Mononuclear cell (primary cell): ENCODE data around the gene NET1. TPM values are rescaled to one million over a fixed set of nuclear protein-coding genes. Genes with fewer than 3 reads are reported as not detected.
"Not testable (repeated sequence)": the region's sequence is repeated elsewhere in the genome, so short reads cannot be mapped to it uniquely, and the experiment has no call there.

Experiments used
- H3K27me3 ChIP-seq: 2 replicates; pipeline ENCODE4 v1.6.0; 2011; ENCODE audit warnings: low read length, control low read depth; ENCODE audit not compliant: insufficient read depth
- H3K4me1 ChIP-seq: 2 replicates; pipeline ENCODE4 v1.5.1; 2011; ENCODE audit warnings: mild to moderate bottlenecking, low read length, control low read depth; ENCODE audit not compliant: insufficient read depth
- H3K4me3 ChIP-seq: 2 replicates; pipeline ENCODE4 v1.5.1; 2011; ENCODE audit warnings: mild to moderate bottlenecking, low read length, moderate library complexity
- H3K9me3 ChIP-seq: 2 replicates; pipeline ENCODE4 v1.5.1; 2011; ENCODE audit warnings: low read depth, mild to moderate bottlenecking, control low read depth, low read length
- total RNA-seq: library from RNA; depleted of rRNA; stranded (reverse); fragments of >200 nt; gene quantifications from one replicate; pipeline ENCODE4 v1.2.3, GENCODE V29; 2012

NET1 gene
- total RNA-seq, 1 donor, result 24.6 TPM

DNA sequence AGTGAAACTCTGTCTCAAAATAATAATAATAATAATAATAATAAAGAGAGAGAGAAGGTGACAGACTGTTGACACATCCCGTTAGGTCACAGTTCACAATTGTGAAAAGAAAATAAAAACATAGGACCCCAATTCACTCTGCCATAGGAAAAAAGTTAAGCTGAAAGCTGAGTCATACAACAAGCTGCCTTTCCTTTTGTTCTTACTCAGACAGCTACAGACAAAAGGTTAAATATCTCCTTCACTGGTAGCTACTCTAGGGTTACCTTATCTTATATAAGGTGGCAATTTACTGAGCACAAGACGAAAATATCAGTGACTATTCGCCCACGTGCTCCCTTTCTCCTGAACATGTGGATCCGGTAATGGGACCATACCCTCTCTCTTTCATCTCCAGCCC is 25.2 kb upstream of the NET1 start:
- Histone ChIP-seq H3K27me3 (no peaks in the 10 kb centered on the region), H3K9me3 (peaks cover 26% of the 10 kb centered on the region), H3K4me3 (no peak overlapping the region), H3K4me1 (no peaks in the 10 kb centered on the region)

DNA sequence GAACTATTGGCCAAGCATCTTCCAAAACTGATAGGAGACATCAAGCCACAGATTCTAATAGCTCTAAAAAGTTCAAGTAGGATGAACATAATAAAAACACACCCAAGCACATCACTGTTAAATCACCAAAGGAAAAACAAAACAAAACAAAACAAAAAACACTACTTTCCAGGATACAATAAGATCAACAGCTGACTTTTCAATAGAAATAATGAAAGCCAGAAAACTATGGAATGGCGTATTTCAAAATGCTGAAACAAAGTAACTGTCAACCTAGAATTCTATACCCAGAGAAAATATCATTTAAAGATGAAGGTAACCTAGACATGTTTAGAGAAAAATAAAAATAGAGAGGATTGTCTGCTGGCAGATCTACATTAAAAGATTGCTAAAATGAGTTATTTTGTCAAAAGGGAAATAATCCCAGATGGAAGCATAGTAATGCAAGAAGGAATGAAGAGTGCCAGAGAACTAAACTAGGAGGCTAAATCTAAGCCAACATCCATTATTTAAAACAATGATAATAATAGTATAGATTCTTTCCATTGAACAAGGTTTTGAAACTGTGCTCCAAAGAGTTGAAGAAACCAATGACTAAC is 21.7 kb upstream of the NET1 start:
- H3K9me3 ChIP-seq, result peaks cover 29% of the 10 kb centered on the region
- H3K4me3 ChIP-seq, result no peak overlapping the region
- no peaks in the 10 kb centered on the region for H3K4me1 ChIP-seq
- H3K27me3 ChIP-seq, result no peaks in the 10 kb centered on the region

DNA sequence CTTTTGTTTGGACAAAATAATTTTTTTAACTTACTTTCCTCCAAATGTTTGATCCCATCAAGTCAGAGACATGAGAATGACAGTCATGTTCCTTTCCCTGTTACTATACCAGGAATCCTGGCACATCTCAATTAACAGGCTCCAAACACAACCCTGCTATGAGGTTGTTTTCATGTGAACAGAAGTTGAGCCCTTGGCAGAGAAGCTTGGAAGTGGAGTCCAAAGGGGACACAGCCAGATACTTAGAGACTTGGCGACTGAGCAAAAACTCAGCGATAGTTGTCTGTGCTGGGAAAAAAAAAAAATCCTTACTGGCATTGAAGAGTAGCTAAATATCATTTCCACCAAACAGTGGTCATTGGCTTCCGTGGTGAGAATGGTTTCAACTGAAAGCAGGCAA is 20.6 kb upstream of the NET1 start:
- Histone ChIP-seq H3K9me3 (peaks cover 29% of the 10 kb centered on the region), H3K4me3 (no peak overlapping the region), H3K4me1 (no peaks in the 10 kb centered on the region)

DNA sequence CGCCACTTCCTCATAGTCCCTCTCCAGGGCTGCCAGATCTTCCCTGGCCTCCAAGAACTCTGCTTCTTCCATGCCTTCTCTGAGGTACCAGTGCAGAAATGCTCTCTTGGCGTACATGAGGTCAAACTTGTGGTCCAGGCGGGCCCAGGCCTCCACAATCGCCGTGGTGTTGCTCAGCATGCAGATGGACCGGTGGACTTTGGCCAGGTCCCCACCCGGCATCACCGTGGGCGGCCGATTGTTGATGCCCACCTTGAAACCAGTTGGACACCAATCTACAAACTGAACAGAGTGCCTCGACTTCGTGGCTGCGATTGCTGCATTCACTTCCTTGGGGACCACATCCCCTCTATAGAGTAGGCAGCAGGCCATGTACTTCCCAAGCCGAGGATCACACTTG is 18.8 kb upstream of the NET1 start:
- Histone ChIP-seq H3K9me3 (peaks cover 29% of the 10 kb centered on the region), H3K27me3 (no peaks in the 10 kb centered on the region), H3K4me3 (no peak overlapping the region), H3K4me1 (no peaks in the 10 kb centered on the region)

More for the DNA sequence above, 20.6 kb upstream of the NET1 start:
- no peaks in the 10 kb centered on the region for H3K27me3 ChIP-seq

DNA sequence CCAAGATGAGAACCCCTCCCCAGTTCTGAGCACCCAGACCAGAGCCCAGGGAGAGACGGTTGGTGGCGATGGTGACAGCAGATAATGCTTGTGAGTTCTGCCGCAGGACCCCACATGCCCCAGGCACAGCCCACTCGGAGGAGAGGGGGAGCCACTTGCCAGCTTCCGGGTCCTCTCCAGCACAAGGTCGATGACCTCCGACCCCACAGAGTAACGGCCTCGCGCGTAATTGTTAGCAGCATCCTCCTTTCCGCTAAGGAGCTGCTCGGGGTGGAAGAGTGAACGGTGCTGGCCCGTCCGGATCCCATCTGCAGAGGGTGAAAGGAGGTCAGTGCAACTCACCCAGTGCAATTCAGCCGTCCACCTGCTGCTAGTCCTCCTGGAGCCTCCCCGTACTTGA is 17.2 kb upstream of the NET1 start:
- Histone ChIP-seq H3K4me3 (no peak overlapping the region), H3K4me1 (no peaks in the 10 kb centered on the region), H3K27me3 (no peaks in the 10 kb centered on the region), H3K9me3 (peaks cover 22% of the 10 kb centered on the region)

DNA sequence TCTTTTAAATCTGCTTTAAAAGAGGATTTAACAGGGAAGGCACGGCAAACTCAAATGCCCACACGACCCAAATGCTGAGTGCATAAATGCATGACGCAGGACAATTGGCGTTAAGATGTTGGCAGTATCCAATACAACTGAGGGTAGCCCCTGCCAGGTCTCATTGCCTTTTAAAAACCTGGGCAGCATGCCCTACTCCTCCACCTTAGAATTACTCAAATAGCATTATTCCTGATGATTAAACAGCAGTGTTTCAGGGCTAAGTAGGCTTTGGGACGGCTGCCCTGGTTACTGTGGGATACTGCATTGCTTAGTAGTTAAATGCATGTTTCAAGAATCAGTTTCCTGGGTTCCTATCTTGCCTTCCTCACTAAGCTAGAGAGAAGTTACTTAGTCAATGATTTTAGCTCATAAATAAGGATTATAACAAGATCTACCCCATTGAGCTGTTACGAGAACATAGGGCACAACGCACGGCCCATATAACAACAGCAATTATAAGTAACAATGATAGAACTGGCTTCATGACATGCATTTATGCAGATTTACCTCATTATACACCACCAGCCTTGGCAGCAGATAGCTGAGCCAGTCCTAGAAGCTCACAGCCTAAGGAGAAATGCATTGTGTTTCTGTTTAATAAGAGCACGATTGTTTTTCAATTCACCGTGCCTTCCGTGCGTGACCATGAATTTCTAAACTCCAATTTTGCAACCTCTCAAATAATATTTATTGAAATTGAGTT is 15.6 kb upstream of the NET1 start:
- Histone ChIP-seq H3K4me1 (no peaks in the 10 kb centered on the region), H3K27me3 (no peaks in the 10 kb centered on the region), H3K4me3 (no peak overlapping the region), H3K9me3 (peaks cover 7% of the 10 kb centered on the region)

DNA sequence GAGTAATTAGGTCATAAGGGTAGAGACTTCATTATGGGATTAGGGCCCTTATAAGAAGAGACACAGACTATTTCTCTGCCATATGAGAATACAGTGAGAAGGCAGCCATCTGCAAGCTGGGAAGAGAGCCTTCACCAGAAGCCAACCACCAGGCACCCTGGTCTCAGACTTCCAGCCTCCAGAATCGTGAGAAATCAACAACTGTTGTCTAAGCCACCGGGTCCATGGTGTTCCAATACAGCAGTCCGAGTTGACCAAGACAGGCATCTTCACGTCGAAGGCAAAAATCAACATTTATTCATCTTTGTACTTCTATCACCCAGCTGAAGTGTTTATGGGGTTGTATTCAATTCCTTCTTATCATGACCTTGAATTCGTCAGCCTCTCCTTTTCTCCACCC is 13.0 kb upstream of the NET1 start:
- H3K9me3 ChIP-seq, result no peaks in the 10 kb centered on the region
- no peaks in the 10 kb centered on the region for H3K27me3 ChIP-seq
- no peak overlapping the region for H3K4me3 ChIP-seq
- H3K4me1 ChIP-seq, result no peaks in the 10 kb centered on the region

DNA sequence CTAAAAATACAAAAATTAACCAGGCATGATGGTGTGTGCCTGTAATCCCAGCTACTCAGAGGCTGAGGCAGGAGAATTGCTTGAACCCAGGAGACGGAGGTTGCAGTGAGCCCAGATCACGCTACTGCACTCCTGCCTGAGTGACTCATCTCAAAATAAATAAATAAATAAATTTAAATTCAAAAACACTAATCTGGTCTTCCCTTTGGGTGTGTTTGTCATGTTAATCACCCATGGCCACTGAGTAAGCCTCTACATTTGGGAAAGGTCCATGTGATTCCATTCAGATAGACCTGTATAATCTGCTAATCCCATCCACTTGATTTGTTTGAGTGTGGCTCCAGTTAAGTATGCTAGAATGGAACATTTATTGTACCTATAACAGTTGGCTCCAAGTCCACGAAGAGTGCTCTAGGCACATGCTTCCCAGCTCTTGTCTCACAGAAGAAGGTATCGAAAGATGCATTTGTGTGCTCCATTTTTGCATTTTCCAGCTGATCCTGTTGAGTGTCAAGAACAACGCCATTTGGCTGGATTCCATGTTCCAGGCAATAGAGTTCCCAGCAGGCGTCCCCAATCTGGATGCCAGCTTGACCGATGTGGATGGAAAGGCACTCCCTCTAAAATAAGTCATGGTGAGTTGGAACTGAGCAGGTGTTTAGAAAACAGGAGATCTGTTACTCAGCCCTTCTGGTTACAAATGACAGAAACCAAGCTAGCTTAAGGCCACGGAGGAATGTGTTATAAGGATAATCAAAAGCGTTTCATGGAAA is 11.7 kb upstream of the NET1 start:
- Histone ChIP-seq H3K4me3 (no peak overlapping the region), H3K9me3 (no peaks in the 10 kb centered on the region), H3K27me3 (no peaks in the 10 kb centered on the region), H3K4me1 (no peaks in the 10 kb centered on the region)

DNA sequence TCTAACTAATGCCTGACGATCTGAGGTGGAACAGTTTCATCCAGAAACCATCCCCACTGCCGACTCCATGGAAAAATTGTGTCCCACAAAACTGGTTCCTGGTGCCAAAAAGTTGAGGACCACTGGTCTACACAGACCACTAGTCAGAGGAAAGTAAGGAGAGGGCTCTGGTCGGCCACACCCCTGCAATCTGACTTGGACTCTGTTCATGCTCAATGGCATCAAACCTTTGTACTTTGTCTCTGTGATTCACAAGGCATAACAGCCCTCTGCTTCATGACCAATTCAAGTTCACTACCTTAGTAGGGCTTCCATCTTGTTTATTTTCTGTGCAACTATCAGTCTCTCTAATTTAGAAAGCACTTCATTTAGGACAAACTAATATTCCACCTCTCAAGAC is 9.6 kb upstream of the NET1 start:
- H3K9me3 ChIP-seq, result no peaks in the 10 kb centered on the region
- H3K4me1 ChIP-seq, result no peaks in the 10 kb centered on the region
- H3K4me3 ChIP-seq, result no peak overlapping the region
- H3K27me3 ChIP-seq, result no peaks in the 10 kb centered on the region

DNA sequence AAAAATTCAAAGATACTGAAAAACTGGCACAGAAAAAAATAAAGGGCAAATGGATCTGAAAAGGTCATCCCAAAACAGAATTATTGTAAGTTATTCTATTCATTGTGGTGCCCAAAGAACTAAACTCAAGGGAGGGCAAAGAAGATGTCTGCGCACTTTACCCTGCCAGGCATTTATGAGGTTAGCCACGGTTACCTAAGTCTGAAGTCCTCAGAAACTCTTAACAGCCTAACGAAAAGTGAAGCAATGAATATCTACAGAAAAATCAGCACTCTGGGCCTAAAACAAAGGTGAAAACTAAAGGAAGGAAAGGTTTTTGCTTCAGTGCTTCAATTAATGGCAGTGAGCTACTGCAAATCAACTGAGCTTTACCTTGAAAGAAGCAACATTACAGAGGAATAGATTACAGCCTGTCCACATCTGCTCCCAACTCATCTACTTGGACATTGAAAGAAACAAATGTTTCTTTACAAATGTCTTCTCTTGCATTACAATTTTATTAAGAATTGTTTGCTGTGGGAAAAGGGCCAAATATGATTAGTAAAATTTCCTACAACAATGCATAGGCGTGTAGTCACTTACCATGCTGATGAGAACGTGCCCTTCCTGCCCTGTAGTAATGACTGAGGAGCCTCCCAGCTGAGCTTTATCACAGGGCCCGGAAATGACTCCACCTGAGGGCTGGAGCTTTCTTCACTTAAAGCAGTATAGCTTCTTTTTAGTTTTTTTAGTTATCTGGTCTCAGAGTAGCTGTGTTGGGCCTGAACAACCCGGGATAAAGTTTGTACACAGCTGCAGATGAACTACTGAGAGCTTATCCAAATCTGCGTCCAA is 7.9 kb upstream of the NET1 start, which contains the start of gene TUBAL3:
Gene TUBAL3 (minus strand): TSS at position 621 of the 834 bp plus-strand sequence. CDS start 36 bp downstream, at position 585.
- Histone ChIP-seq H3K4me1 (no peaks in the 10 kb centered on the region), H3K4me3 (no peak within 1 kb of the TSS), H3K9me3 (no peaks in the 10 kb centered on the region), H3K27me3 (peaks cover under 1% of the 10 kb centered on the region)

DNA sequence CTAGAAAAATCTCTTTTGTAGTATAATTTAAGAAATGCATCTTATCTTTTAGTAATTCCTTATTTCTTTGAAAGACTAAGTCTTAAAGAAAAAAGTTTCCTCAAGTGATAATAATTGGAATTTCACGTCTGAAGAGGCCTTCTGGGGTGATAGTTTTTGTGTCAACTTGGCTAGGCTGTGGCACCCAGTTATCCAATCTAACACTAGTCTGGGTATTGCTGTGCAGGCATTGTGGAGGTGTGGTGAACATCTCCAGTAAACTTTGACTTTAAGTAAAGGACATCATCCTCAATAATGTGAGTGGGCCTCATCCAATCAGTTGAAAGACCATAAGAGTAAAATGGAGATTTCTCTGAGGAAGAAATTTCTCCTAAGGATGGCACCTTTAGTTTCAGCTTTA is 5.4 kb upstream of the NET1 start:
- H3K9me3 ChIP-seq, result no peaks in the 10 kb centered on the region
- H3K4me3 ChIP-seq, result no peak overlapping the region
- H3K27me3 ChIP-seq, result peaks cover 16% of the 10 kb centered on the region
- peaks cover under 1% of the 10 kb centered on the region for H3K4me1 ChIP-seq

DNA sequence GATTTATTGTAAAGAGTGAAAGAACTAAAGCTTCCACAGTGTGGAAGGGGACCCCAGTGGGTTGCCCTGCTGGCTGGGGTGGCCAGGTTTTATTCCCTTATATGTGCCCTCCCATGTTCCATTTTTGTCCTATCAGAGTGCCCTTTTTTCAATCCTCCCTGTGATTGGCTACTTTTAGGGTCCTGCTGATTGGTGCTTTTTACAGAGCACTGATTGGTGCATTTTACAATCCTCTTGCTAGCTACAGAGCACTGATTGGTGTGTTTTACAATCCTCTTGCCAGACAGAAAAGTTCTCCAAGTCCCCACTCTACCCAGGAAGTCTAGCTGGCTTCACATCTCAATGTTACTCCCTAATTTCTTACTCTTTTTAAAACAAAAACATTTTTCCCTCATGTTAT is 1.6 kb upstream of the NET1 start:
- H3K9me3 ChIP-seq, H3K4me3 ChIP-seq, H3K4me1 ChIP-seq: not testable (repeated sequence)
- H3K27me3 ChIP-seq, result peaks cover 16% of the 10 kb centered on the region

DNA sequence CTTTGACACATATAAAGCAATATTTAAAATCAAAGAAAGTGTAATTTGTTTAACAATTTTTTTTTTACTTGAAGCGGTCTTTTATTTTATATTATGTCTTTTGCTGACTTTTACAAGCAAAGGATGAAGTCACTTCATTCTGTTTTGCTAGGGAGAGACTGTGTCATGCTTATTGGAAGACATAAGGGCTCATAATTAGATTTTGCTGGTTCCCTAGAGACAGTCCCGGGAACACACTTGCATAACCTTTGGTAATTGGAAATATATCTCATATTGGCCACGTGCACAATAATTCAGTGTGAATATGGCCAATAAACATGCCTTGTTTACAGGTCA is 448 bp upstream of the NET1 start:
- H3K4me1 ChIP-seq, result peaks cover 9% of the 10 kb centered on the region
- H3K27me3 ChIP-seq, result peaks cover 16% of the 10 kb centered on the region
- peak overlapping the region; percentile 59 for H3K4me3 ChIP-seq
- H3K9me3 ChIP-seq, result no peaks in the 10 kb centered on the region

DNA sequence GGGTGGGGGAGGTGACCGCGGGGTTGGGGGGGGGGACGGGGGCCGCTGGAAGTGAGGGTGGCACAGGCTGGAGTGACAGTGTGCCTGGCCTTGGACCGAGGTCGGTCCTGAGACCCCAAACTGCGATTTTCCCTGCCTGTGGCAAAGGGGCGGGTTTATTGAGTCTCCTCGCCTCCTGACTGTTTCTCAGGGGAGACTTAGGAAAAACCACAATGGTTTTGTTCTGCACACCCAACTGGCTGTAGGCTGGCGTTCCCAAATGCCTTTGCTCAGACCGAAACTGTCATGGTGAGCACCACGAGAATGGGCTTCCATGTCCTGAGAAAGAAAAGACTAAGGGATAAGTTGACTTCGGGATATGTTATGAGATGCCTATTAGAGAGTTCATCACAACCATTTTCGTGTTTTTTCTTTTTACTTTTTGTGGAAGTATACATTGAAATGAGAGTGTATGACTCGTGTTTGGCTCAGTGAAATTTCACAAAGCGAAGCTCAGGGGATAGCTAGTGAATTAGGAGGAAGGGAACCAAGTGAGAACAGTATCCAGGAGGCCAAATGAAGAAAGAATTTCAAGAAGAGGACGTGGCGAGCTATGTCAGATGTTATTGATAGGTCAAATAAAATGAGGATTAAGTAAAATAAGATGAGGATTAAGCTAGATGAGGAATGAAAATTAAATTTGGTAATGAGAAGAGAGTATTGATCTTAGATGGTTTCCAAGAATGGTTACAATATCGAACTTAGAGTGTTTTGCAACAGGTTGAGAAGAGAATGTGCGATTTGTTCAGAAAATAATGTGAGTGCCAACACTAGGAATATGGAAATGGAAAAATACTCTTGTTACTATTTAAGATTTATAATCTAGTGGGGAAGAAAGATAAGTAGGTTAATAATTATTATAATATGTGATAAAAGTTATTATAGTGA is 918 bp downstream of the NET1 start:
- H3K9me3 ChIP-seq, result peaks cover under 1% of the 10 kb centered on the region
- peaks cover 16% of the 10 kb centered on the region for H3K27me3 ChIP-seq
- peak overlapping the region; percentile 42 for H3K4me3 ChIP-seq
- H3K4me1 ChIP-seq, result peaks cover 9% of the 10 kb centered on the region
